ENCODE data around the gene SPAG8. TPM values are rescaled to one million over a fixed set of nuclear protein-coding genes. Genes with fewer than 3 reads are reported as not detected.

SPAG8 gene
- polyA plus RNA-seq = under 1 TPM in 2 of 4 donors, not detected in 2; 0.49 to 0.72 TPM
- long read RNA-seq, donor 1, partial matches to known transcripts = 0 of 1 reads
- long read RNA-seq, donor 1, other reads (novel, unspliced or antisense) = 0 of 1 reads
- long read RNA-seq, donor 2 = 0 reads
- long read RNA-seq, donor 3 = 0 reads
- long read RNA-seq, donor 4 = 0 reads
- long read RNA-seq, donor 5 = 0 reads
- long read RNA-seq, donor 6 = 0 reads
- long read RNA-seq, donor 7 = 0 reads
- long read RNA-seq, donor 8 = 0 reads
- long read RNA-seq, donor 9 = 0 reads
- long read RNA-seq, donor 10, partial matches to known transcripts = 0 of 1 reads
- long read RNA-seq, donor 10, other reads (novel, unspliced or antisense) = 0 of 1 reads

GRCh38 chr9:35812025-35812602 is at the start of gene SPAG8:
Gene SPAG8, minus strand, starts transcription at chr9:35812262. Its CDS starts 115 bp downstream, at chr9:35812147.
- H3K9me3 ChIP-seq (ENCODE audit: control insufficient read depth in 2 of 2, insufficient read depth in 1 of 2, low read depth in 1 of 2, low read length in 1 of 2) = no peaks in the 10 kb centered on the region
- WGBS, 3 donors = 1 to 2% (median 2%) methylated on average over 27 to 28 of the region's 28 CpGs
- FAIRE-seq = no peak

DNA sequence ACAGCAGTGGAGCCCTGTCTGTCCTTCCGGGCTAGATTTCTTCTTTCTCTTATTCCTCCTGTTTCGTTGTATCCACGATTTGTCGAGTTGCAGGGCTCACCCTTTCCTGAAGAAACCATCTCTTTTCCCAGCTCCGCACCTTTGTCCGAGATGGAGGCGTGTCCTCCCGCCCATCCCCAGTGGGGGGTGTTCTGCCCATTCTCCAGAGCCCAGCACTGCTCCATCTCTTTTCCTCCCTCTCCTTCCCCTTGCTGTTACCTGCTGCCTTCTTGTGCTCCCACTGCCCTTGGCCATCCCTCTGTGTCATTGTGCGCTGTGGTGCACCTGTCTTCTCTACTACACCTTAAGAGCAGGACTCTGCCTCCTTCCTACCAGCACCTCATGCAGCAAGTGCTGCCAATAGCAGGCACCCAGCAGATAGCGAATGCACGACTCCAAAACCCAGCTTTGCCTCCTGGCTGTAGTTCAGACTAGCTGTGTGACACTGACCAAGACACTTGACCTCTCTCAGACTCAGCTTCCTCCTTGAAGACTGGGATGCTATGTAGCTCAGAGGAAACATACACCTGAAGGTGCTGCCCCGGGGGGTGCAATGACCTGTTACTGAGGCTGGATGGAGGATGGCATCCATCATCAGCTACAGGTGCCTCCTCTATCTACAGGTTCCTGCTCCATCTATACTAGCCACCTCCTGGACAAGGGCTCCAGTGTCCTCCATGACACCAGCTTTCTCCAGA is 49.3 kb upstream of the SPAG8 start:
- WGBS, 3 donors = 20 to 57% (median 48%) methylated on average over 12 of the region's 12 CpGs
- no peak for DNase-seq
- no peak overlapping the region for H3K27ac ChIP-seq (ENCODE audit: low read depth in 1 of 3, low read length in 2 of 3)
- H3K36me3 ChIP-seq (ENCODE audit: control insufficient read depth in 3 of 3, insufficient read depth in 2 of 3, low read depth in 1 of 3, low read length in 3 of 3) = no peaks in the 10 kb centered on the region
- H3K4me1 ChIP-seq (ENCODE audit: control insufficient read depth in 3 of 3, insufficient read depth in 2 of 3, low read depth in 1 of 3, low read length in 2 of 3) = peaks cover 0 to 3% (median 0%) of the 10 kb centered on the region in 3 donors
- no peaks in the 10 kb centered on the region for H3K9me3 ChIP-seq (ENCODE audit: control insufficient read depth in 2 of 2, insufficient read depth in 1 of 2, low read depth in 1 of 2, low read length in 1 of 2)
- FAIRE-seq = no peak
- H3K4me3 ChIP-seq (ENCODE audit: low read depth in 1 of 3, low read length in 3 of 3) = no peak overlapping the region
- peaks cover 0 to 3% (median 0%) of the 10 kb centered on the region in 3 donors for H3K27me3 ChIP-seq (ENCODE audit: control insufficient read depth in 3 of 3, insufficient read depth in 3 of 3, low read length in 3 of 3)

More at GRCh38 chr9:35812025-35812602, at the start of gene SPAG8:
- Histone ChIP-seq H3K4me1 (ENCODE audit: control insufficient read depth in 3 of 3, insufficient read depth in 2 of 3, low read depth in 1 of 3, low read length in 2 of 3) (peaks cover 6 to 24% (median 10%) of the 10 kb centered on the region in 3 donors), H3K36me3 (ENCODE audit: control insufficient read depth in 3 of 3, insufficient read depth in 2 of 3, low read depth in 1 of 3, low read length in 3 of 3) (peaks cover 0 to 30% (median 0%) of the 10 kb centered on the region in 3 donors), H3K27me3 (ENCODE audit: control insufficient read depth in 3 of 3, insufficient read depth in 3 of 3, low read length in 3 of 3) (no peaks in the 10 kb centered on the region), H3K4me3 (ENCODE audit: low read depth in 1 of 3, low read length in 3 of 3) (peak within 1 kb of the TSS in 2 of 3 donors; percentile 21 to 46), H3K27ac (ENCODE audit: low read depth in 1 of 3, low read length in 2 of 3) (peak within 1 kb of the TSS; percentile 65 to 98 (median 83))
- DNase-seq = peak; percentile 95 to 97

GRCh38 chr9:35859990-35860339 is 47.9 kb upstream of the SPAG8 start:
- FAIRE-seq = no peak

DNA sequence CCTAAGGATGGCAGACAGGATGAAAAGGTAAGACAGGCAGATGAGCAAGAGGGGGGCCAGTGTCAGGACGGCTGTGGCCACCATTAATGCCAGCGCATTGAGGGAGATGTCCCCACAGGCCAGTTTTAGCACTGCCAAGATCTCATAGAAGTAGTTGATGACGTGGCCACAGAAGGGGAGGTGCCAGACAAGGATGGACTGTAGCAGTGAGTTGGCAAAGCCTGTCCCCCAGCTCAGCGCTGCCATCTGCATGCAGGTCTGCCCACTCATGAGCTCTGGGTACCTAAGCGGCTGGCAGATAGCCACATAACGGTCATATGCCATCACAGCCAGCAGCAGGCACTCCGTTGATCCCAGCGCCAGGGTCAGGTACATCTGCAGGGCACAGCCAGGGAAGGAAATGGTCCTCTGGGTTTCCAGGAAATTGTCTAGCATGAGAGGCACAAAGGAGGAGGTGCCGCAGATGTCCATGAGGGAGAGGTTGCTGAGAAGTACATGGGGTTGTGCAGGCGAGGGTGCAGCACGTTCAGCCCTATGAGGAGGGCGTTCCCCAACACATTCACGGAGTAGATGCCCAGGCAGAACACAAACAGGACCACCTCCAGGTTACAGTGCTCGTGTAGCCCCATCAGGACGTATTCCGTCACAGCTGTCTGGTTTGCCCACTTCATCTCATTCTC is 47.4 kb upstream of the SPAG8 start:
- Histone ChIP-seq H3K27ac (ENCODE audit: low read depth in 1 of 3, low read length in 2 of 3) (no peak overlapping the region), H3K36me3 (ENCODE audit: control insufficient read depth in 3 of 3, insufficient read depth in 2 of 3, low read depth in 1 of 3, low read length in 3 of 3) (peaks cover 0 to 3% (median 0%) of the 10 kb centered on the region in 3 donors), H3K9me3 (ENCODE audit: control insufficient read depth in 2 of 2, insufficient read depth in 1 of 2, low read depth in 1 of 2, low read length in 1 of 2) (no peaks in the 10 kb centered on the region), H3K27me3 (ENCODE audit: control insufficient read depth in 3 of 3, insufficient read depth in 3 of 3, low read length in 3 of 3) (peaks cover 0 to 3% (median 0%) of the 10 kb centered on the region in 3 donors), H3K4me1 (ENCODE audit: control insufficient read depth in 3 of 3, insufficient read depth in 2 of 3, low read depth in 1 of 3, low read length in 2 of 3) (peaks cover 0 to 3% (median 0%) of the 10 kb centered on the region in 3 donors), H3K4me3 (ENCODE audit: low read depth in 1 of 3, low read length in 3 of 3) (no peak overlapping the region)
- 46 to 56% (median 53%) methylated on average over 16 of the region's 16 CpGs for WGBS, 3 donors
- DNase-seq (no peak), FAIRE-seq (no peak)

More at GRCh38 chr9:35859990-35860339, 47.9 kb upstream of the SPAG8 start:
- Histone ChIP-seq H3K4me1 (ENCODE audit: control insufficient read depth in 3 of 3, insufficient read depth in 2 of 3, low read depth in 1 of 3, low read length in 2 of 3) (peaks cover 0 to 3% (median 0%) of the 10 kb centered on the region in 3 donors), H3K27me3 (ENCODE audit: control insufficient read depth in 3 of 3, insufficient read depth in 3 of 3, low read length in 3 of 3) (peaks cover 0 to 3% (median 0%) of the 10 kb centered on the region in 3 donors), H3K9me3 (ENCODE audit: control insufficient read depth in 2 of 2, insufficient read depth in 1 of 2, low read depth in 1 of 2, low read length in 1 of 2) (no peaks in the 10 kb centered on the region), H3K27ac (ENCODE audit: low read depth in 1 of 3, low read length in 2 of 3) (no peak overlapping the region), H3K36me3 (ENCODE audit: control insufficient read depth in 3 of 3, insufficient read depth in 2 of 3, low read depth in 1 of 3, low read length in 3 of 3) (peaks cover 0 to 3% (median 0%) of the 10 kb centered on the region in 3 donors), H3K4me3 (ENCODE audit: low read depth in 1 of 3, low read length in 3 of 3) (no peak overlapping the region)
- no peak for DNase-seq
- 38 to 50% (median 45%) methylated on average over 3 of the region's 3 CpGs for WGBS, 3 donors

GRCh38 chr9:35858458-35858857 is 46.4 kb upstream of the SPAG8 start:
- FAIRE-seq = no peak
- no peak overlapping the region for H3K4me3 ChIP-seq (ENCODE audit: low read depth in 1 of 3, low read length in 3 of 3)
- H3K36me3 ChIP-seq (ENCODE audit: control insufficient read depth in 3 of 3, insufficient read depth in 2 of 3, low read depth in 1 of 3, low read length in 3 of 3) = peaks cover 0 to 11% (median 0%) of the 10 kb centered on the region in 3 donors
- H3K27me3 ChIP-seq (ENCODE audit: control insufficient read depth in 3 of 3, insufficient read depth in 3 of 3, low read length in 3 of 3) = peaks cover 0 to 3% (median 0%) of the 10 kb centered on the region in 3 donors
- WGBS, 3 donors = 64 to 72% (median 71%) methylated on average over 5 of the region's 5 CpGs
- no peak overlapping the region for H3K27ac ChIP-seq (ENCODE audit: low read depth in 1 of 3, low read length in 2 of 3)
- peaks cover 0 to 3% (median 0%) of the 10 kb centered on the region in 3 donors for H3K4me1 ChIP-seq (ENCODE audit: control insufficient read depth in 3 of 3, insufficient read depth in 2 of 3, low read depth in 1 of 3, low read length in 2 of 3)
- DNase-seq = no peak
- H3K9me3 ChIP-seq (ENCODE audit: control insufficient read depth in 2 of 2, insufficient read depth in 1 of 2, low read depth in 1 of 2, low read length in 1 of 2) = no peaks in the 10 kb centered on the region

GRCh38 chr9:35856882-35857281 is 44.8 kb upstream of the SPAG8 start:
- H3K9me3 ChIP-seq (ENCODE audit: control insufficient read depth in 2 of 2, insufficient read depth in 1 of 2, low read depth in 1 of 2, low read length in 1 of 2) = no peaks in the 10 kb centered on the region
- no peak overlapping the region for H3K4me3 ChIP-seq (ENCODE audit: low read depth in 1 of 3, low read length in 3 of 3)
- H3K4me1 ChIP-seq (ENCODE audit: control insufficient read depth in 3 of 3, insufficient read depth in 2 of 3, low read depth in 1 of 3, low read length in 2 of 3) = peaks cover 0 to 3% (median 0%) of the 10 kb centered on the region in 3 donors
- peaks cover 0 to 26% (median 0%) of the 10 kb centered on the region in 3 donors for H3K36me3 ChIP-seq (ENCODE audit: control insufficient read depth in 3 of 3, insufficient read depth in 2 of 3, low read depth in 1 of 3, low read length in 3 of 3)
- 81 to 94% (median 88%) methylated on average over 5 of the region's 5 CpGs for WGBS, 3 donors
- H3K27ac ChIP-seq (ENCODE audit: low read depth in 1 of 3, low read length in 2 of 3) = no peak overlapping the region
- no peaks in the 10 kb centered on the region for H3K27me3 ChIP-seq (ENCODE audit: control insufficient read depth in 3 of 3, insufficient read depth in 3 of 3, low read length in 3 of 3)
- FAIRE-seq (no peak), DNase-seq (no peak)

GRCh38 chr9:35856206-35856605 is 44.1 kb upstream of the SPAG8 start:
- H3K4me3 ChIP-seq (ENCODE audit: low read depth in 1 of 3, low read length in 3 of 3) = no peak overlapping the region
- peaks cover 0 to 26% (median 0%) of the 10 kb centered on the region in 3 donors for H3K36me3 ChIP-seq (ENCODE audit: control insufficient read depth in 3 of 3, insufficient read depth in 2 of 3, low read depth in 1 of 3, low read length in 3 of 3)
- H3K27me3 ChIP-seq (ENCODE audit: control insufficient read depth in 3 of 3, insufficient read depth in 3 of 3, low read length in 3 of 3) = no peaks in the 10 kb centered on the region
- 76 to 78% (median 76%) methylated on average over 3 of the region's 3 CpGs for WGBS, 3 donors
- peaks cover 0 to 3% (median 0%) of the 10 kb centered on the region in 3 donors for H3K4me1 ChIP-seq (ENCODE audit: control insufficient read depth in 3 of 3, insufficient read depth in 2 of 3, low read depth in 1 of 3, low read length in 2 of 3)
- H3K27ac ChIP-seq (ENCODE audit: low read depth in 1 of 3, low read length in 2 of 3) = no peak overlapping the region
- no peak for DNase-seq
- no peak for FAIRE-seq
- H3K9me3 ChIP-seq (ENCODE audit: control insufficient read depth in 2 of 2, insufficient read depth in 1 of 2, low read depth in 1 of 2, low read length in 1 of 2) = no peaks in the 10 kb centered on the region

All from small intestine (tissue), 16 donors.